Suprapubic skin (tissue), 4 donors: ENCODE data around the gene SNRK.

ENCODE experiments used
- CTCF ChIP-seq, 2 donors: fragments of 200-600 bp in 1 of 2; fragments of 450-650 bp in 1 of 2; sonication (generic) in 1 of 2; IDR thresholded peaks; one replicate each; pipeline ENCODE4 v1.5.1; 2016 to 2019; ENCODE audit warnings: antibody characterized with exemption in 2 of 2, mild to moderate bottlenecking in 1 of 2, moderate library complexity in 1 of 2
- POLR2A ChIP-seq, 2 donors: fragments of 450-650 bp; IDR thresholded peaks; one replicate each; pipeline ENCODE4 v1.6.1; 2017; ENCODE audit warnings: antibody characterized with exemption in 2 of 2, mild to moderate bottlenecking in 2 of 2, moderate library complexity in 2 of 2
- POLR2AphosphoS5 ChIP-seq, 3 donors: sonication (generic); formaldehyde crosslinking; IDR thresholded peaks; one replicate each; pipeline ENCODE4 v1.6.1; 2017; ENCODE audit warnings: antibody characterized with exemption in 3 of 3

GRCh38 chr3:43317461-43318316 is 31.3 kb downstream of the SNRK start:
- TF ChIP-seq CTCF (IDR thresholded peaks at IDR 0.05) (no peak), POLR2AphosphoS5 (IDR thresholded peaks at IDR 0.05) (peak in 1 of 3 donors; percentile 30), POLR2A (IDR thresholded peaks at IDR 0.05) (no peak)
